NCI-H128 (cell line): ENCODE data around the gene PLEKHG5.
A peak's percentile ranks its signal among the peaks of the same experiment; 100 is the strongest.
"Not testable (repeated sequence)": the region's sequence is repeated elsewhere in the genome, so short reads cannot be mapped to it uniquely, and the experiment has no call there.

Experiments used
- DNase-seq: peaks from one replicate; lab custom pipeline; 2025; ENCODE audit not compliant: unreplicated experiment; lab: John Stamatoyannopoulos, UW

The PLEKHG5 gene

GRCh38 chr1:6496890-6497214, 5.4 kb upstream of the PLEKHG5 start:
- DNase-seq: no peak

- DNase-seq: no peak
Measured at GRCh38 chr1:6496365-6496721, 4.9 kb upstream of the PLEKHG5 start.

GRCh38 chr1:6495540-6496364, 4.3 kb upstream of the PLEKHG5 start:
- no peak for DNase-seq

- no peak for DNase-seq
Measured at GRCh38 chr1:6495041-6495441, 3.6 kb upstream of the PLEKHG5 start.

- DNase-seq: no peak
Measured at GRCh38 chr1:6494627-6495026, 3.2 kb upstream of the PLEKHG5 start.

- DNase-seq: not testable (repeated sequence)
Measured at GRCh38 chr1:6493834-6494223, 2.4 kb upstream of the PLEKHG5 start.

GRCh38 chr1:6491966-6492365, 499 bp upstream of the PLEKHG5 start:
- DNase-seq: no peak

- no peak for DNase-seq
Measured at GRCh38 chr1:6491081-6491449, 402 bp downstream of the PLEKHG5 start.

GRCh38 chr1:6490181-6491080, 1.0 kb downstream of the PLEKHG5 start:
- no peak for DNase-seq

GRCh38 chr1:6489799-6490180, 1.7 kb downstream of the PLEKHG5 start:
- DNase-seq: peak; percentile 78

- no peak for DNase-seq
Measured at GRCh38 chr1:6489383-6489765, 2.1 kb downstream of the PLEKHG5 start.

GRCh38 chr1:6488602-6489382, 2.7 kb downstream of the PLEKHG5 start:
- DNase-seq: no peak

GRCh38 chr1:6487804-6488484, 3.5 kb downstream of the PLEKHG5 start:
- no peak for DNase-seq

GRCh38 chr1:6486433-6487011, 4.9 kb downstream of the PLEKHG5 start:
- DNase-seq: peak; percentile 84

- no peak for DNase-seq
Measured at GRCh38 chr1:6485168-6486101, 6.0 kb downstream of the PLEKHG5 start.

GRCh38 chr1:6484826-6485167, 6.7 kb downstream of the PLEKHG5 start:
- no peak for DNase-seq

- DNase-seq: no peak
Measured at GRCh38 chr1:6483761-6484117, 7.7 kb downstream of the PLEKHG5 start.

- no peak for DNase-seq
Measured at GRCh38 chr1:6483017-6483760, 8.3 kb downstream of the PLEKHG5 start.

GRCh38 chr1:6481820-6482219, 9.6 kb downstream of the PLEKHG5 start:
- DNase-seq: no peak
